Stimulated activated naive CD4-positive, alpha-beta T cell treated with Interleukin-2 at 50 U/mL for 16 hours (primary cell): ENCODE results near the gene DSG2.
"Not testable (repeated sequence)": the region's sequence is repeated elsewhere in the genome, so short reads cannot be mapped to it uniquely, and the experiment has no call there.

Experiments
- DNase-seq: peaks from one replicate; lab custom pipeline; 2025; lab: John Stamatoyannopoulos, UW

DSG2 gene

DNA sequence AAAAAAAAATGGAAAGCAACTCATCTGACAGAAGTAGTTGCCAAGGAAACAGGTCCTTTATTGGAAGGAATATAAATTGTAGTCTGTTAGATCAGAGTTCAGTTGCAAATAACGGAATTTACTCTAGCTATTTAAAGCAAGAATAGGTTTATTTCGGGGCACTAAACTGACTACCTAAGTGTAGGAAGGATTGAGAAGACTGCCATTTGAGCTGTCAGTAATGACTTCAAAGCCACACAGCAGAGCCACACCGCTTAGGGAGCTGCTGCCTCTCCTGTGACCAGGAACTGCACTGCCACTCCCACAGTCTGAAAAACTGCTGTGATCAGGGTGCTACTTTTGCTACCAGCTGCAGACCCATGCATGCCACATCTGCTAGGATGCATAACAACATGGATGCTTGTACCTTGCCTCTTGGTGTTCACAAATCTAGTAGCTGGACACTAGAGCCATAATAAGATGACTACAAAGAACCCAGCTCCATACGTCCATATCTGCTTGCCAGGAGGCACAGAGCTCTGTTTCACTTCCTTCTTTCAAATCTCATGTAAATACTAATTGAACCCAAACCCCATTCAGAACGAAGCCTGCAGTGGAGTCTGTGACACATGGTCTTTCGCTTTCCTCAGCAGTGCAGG, 2.2 kb downstream of the DSG2 start:
- DNase-seq = no peak

DNA sequence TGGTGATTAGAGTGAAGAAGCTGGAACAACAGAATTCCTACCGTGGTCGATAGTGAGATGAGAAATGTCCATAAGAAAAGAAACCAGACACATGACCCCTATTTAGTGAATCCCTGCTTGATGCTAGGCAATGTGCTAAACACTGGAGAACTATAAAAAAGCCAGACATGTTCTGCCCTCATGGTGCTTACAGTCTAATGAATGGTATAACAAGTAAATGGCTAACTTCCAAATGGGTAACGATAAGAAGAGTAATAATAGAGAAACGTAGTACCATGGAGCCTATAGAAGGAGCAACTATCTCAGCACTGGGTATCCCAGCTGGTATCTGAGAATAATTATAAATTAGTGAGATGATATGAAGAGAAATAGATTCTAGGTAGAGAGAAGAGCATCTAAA, 5.0 kb downstream of the DSG2 start:
- no peak for DNase-seq

- DNase-seq = no peak
Observed at GRCh38 chr18:31504455-31505147, 6.6 kb downstream of the DSG2 start.

GRCh38 chr18:31505156-31505555, 7.2 kb downstream of the DSG2 start:
- DNase-seq = no peak

GRCh38 chr18:31506024-31506742, 8.2 kb downstream of the DSG2 start:
- no peak for DNase-seq

- not testable (repeated sequence) for DNase-seq
Observed at GRCh38 chr18:31507124-31507523, 9.1 kb downstream of the DSG2 start.

DNA sequence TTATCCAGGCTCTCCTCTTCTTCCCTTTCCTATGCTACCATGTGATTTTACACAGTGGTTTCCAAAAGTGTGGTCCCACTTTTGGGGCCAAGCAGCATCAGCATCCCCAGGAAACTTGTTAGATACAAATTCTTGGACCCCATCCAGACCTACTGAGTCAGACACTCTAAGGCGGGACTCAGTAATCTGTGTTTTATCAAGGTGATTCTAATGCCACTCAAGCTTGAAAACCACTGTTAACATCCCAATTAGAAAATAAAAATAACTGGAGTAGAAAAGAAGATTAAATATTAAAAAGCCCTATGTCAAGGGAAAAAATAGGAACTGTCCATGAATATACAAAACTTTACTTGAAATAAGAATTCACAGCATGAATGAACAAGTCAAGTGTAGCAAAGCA, 10.8 kb downstream of the DSG2 start:
- no peak for DNase-seq

GRCh38 chr18:31509571-31509970, 11.6 kb downstream of the DSG2 start:
- no peak for DNase-seq

GRCh38 chr18:31510319-31510718, 12.3 kb downstream of the DSG2 start:
- DNase-seq = no peak

- DNase-seq = no peak
Observed at GRCh38 chr18:31511098-31511497, 13.1 kb downstream of the DSG2 start.

- DNase-seq = no peak
Observed at GRCh38 chr18:31512203-31512764, 14.3 kb downstream of the DSG2 start.

DNA sequence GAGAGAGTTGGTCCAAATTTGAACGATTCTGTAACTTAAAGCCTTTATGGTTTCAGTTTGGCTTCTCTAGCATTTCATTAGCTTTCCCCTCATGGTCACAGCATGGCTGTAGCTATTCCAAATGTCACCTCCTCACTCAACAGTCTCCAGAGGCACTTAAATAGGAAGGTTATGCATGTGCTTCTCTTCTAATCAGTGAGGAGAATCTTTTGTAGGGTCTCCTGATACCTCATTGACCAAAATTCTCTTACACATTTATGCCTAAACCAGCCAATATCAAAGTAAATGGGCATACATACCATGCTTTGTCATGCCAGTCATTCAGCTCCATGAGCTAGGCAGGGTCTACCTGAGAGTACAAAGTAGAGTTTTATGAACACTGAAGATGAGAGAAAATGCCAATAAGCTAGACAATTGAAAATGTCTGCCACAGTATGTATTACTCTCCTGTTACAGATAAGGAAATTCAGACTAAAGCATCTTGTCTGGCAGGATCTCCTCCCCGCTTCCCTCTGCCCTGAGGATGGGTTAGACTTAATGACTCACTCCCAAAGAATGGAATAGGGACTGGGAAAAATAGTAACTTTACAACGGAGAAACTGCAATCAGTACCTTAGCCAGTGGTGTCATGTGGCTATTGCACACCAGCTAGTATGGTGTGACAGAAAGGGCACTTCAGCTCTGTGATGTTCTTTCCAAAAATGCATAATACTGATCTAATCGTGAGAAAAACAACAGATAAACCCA, 15.4 kb downstream of the DSG2 start:
- DNase-seq = no peak

- no peak for DNase-seq
Observed at GRCh38 chr18:31516437-31516836, 18.5 kb downstream of the DSG2 start.

GRCh38 chr18:31526374-31526773, 28.4 kb downstream of the DSG2 start:
- no peak for DNase-seq

DNA sequence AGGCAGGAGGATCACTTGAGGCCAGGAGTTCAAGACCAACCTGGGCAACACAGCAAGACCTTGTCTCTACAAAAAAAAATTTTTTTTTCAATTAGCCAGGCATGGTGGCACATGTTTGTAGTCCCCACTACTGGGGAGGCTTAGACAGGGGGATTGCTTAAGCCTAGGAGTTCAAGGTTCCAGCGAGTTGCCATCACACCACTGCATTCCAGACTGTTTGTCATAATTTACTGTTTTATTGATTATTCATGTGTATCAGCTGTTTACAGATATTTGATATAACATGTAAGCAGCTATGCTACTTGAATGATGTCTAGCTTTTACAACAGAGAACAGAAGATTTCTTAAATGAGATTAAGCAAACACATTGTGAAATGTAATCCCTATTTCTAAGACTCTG, 35.3 kb downstream of the DSG2 start:
- DNase-seq = no peak

DNA sequence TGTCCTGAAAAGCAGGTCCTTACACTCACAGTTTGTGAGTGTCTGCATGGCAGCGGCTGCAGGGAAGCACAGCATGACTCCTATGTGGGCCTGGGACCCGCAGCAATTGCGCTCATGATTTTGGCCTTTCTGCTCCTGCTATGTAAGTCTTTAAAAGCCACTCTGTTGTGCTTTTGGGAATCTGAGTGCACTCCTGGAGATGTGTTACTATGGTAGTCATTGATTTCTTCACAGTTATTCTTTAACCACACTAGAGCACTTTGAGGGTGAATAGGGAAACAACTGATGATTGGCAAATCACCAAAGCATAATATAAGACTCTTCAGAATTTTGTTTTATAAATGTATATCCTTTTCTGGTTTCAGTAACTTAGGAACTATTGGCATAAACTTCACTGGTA, 40.9 kb downstream of the DSG2 start:
- no peak for DNase-seq

- no peak for DNase-seq
Observed at GRCh38 chr18:31546476-31546875, 48.5 kb downstream of the DSG2 start.

- no peak for DNase-seq
Observed at GRCh38 chr18:31548853-31549252, 50.9 kb downstream of the DSG2 start.

GRCh38 chr18:31549416-31549815, 51.4 kb downstream of the DSG2 start:
- DNase-seq = no peak

GRCh38 chr18:31551883-31552282, 53.9 kb downstream of the DSG2 start:
- no peak for DNase-seq

DNA sequence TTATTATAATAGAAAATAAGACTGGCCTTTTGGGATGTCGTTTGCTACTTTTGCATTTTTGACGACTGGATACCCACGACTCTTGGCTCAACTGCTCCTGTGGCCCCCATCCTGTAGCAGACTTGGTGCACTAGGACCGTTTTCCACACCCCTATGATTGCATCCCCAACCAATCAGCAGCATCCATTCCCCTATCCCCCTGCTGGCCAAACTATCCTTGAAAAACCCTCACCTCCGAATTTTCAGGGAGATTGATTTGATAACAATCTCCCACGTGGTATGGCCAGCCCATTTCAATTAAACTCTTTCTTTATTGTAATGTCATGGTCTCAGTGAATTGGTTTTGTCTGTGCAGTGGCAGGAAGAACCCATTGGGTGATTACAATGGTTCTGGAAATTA, 55.8 kb downstream of the DSG2 start:
- no peak for DNase-seq

GRCh38 chr18:31554776-31555175, 56.8 kb downstream of the DSG2 start:
- DNase-seq = no peak
